ENCODE results near the gene CAVIN2. TPM values are rescaled to one million over a fixed set of nuclear protein-coding genes. Genes with fewer than 3 reads are reported as not detected.

Gene CAVIN2
- total RNA-seq, 2 donors from 2014 or later, result not detected

DNA sequence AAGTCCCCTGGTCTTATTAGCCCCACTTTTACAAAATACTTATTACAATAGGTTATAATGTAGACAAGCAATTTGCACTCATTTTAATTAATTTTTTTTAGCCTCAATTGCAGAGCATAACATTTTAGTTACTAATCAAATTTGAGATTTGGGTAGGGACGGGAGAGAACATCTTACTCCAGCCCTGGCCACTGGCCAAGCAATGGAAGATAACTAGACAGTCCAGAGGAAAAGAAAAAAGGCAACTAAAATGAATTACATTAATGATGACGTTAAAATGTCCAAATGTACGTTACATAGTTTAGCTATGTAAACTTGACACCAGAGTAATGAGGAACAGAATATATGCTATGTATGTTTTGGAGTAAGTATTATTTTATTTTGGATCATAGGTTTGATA, 11.0 kb upstream of the CAVIN2 start:
- H3K4me3 Mint-ChIP-seq, result no peak overlapping the region
- no peaks in the 10 kb centered on the region for H3K4me1 Mint-ChIP-seq (ENCODE audit: low read depth in 2 of 2)
- DNase-seq (ENCODE audit: low spot score), result no peak
- no peaks in the 10 kb centered on the region for H3K9me3 Mint-ChIP-seq
- no peak overlapping the region for H3K27ac Mint-ChIP-seq
- peaks cover 3 to 35% of the 10 kb centered on the region in 2 donors for H3K27me3 Mint-ChIP-seq
- ATAC-seq, result no peak
- H3K36me3 Mint-ChIP-seq, result no peaks in the 10 kb centered on the region

DNA sequence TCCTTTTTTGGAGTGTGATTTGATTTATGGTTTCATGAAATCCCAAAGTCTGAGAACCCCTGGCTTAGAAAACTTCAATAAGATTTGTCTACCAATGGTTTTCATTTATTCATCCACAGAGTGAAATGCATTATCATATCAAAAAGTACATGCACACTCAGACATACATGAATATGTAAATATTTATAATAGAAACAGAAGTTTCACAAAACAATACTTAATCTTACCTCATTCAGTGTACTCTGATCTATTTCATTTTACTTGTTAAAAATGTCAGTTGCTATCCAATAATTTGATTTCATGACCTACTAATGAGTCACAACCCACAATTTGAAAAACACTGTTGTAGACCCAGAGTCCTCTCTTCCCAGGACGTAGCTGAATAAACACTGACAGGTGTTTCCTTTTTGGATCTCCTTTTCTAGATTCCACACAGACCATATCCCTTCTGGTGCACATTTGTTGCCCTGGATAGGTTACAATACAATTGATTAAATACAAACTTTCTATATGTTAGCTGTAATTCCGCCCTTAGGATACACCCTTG, 10.4 kb upstream of the CAVIN2 start:
- no peaks in the 10 kb centered on the region for H3K36me3 Mint-ChIP-seq
- H3K4me3 Mint-ChIP-seq, result no peak overlapping the region
- no peaks in the 10 kb centered on the region for H3K9me3 Mint-ChIP-seq
- no peaks in the 10 kb centered on the region for H3K4me1 Mint-ChIP-seq (ENCODE audit: low read depth in 2 of 2)
- H3K27me3 Mint-ChIP-seq, result peaks cover 3 to 38% of the 10 kb centered on the region in 2 donors
- ATAC-seq (no peak), DNase-seq (ENCODE audit: low spot score) (no peak)
- H3K27ac Mint-ChIP-seq, result no peak overlapping the region

DNA sequence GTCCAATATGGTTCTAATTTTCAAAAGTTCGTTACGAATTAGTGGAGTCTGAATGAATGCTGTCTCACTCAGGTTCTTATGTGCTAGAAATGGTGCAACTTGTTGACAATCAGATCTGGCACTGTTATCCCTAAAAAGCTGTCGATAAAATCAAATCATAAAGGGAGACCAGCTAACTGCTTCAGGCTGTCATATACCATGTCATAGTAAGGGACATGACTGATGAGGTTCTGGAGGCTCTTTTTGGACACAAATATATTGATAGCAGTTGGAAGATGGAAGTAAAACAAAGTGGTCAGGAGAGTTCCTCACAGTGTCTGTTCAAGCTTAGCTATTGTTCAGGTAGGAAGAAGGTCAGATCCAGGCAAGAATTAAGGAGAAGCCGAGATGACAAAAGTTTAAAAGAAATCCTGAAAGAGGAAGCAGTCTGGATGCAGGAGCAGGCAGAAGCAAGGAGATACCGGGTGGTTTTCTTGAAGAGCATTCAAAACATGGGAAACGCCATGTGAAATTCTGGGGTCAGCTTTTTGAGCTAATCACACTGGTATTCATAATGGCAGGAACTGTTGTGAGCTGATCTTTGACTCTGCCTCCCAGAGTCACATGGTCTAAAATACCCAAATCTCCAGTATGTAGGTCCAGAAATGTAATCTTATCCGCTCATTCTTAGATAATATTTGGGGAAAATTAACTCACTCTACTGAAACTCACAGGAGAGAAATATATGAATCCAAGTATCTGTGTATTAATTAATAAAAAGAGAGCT, 9.4 kb upstream of the CAVIN2 start:
- H3K9me3 Mint-ChIP-seq, result no peaks in the 10 kb centered on the region
- no peak overlapping the region for H3K4me3 Mint-ChIP-seq
- H3K4me1 Mint-ChIP-seq (ENCODE audit: low read depth in 2 of 2), result no peaks in the 10 kb centered on the region
- H3K27me3 Mint-ChIP-seq, result peaks cover 3 to 43% of the 10 kb centered on the region in 2 donors
- ATAC-seq (no peak), DNase-seq (ENCODE audit: low spot score) (no peak)
- no peak overlapping the region for H3K27ac Mint-ChIP-seq
- H3K36me3 Mint-ChIP-seq, result no peaks in the 10 kb centered on the region

DNA sequence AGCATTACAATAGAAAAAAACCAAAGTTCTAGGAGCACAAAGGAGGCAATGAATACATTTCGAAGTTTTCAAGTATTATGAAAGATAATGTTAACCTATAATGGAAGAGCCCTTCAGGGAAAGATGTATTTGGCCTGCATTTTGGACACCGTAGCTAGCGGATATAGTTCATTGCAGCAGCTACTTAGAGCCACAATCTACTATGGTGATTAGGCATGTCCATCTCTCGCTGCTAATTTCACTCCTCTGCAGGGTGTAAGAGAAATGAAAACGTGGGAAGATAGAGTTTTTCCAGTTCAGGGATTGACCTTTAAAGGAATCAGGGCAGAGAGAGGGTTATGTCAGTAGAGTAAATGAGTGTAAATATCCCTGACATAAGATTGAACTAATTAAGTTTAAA, 8.5 kb upstream of the CAVIN2 start:
- no peak for DNase-seq (ENCODE audit: low spot score)
- Mint-ChIP-seq H3K27ac (no peak overlapping the region), H3K36me3 (no peaks in the 10 kb centered on the region), H3K4me1 (ENCODE audit: low read depth in 2 of 2) (no peaks in the 10 kb centered on the region), H3K27me3 (peaks cover 3 to 43% of the 10 kb centered on the region in 2 donors), H3K4me3 (no peak overlapping the region), H3K9me3 (no peaks in the 10 kb centered on the region)
- ATAC-seq, result no peak

DNA sequence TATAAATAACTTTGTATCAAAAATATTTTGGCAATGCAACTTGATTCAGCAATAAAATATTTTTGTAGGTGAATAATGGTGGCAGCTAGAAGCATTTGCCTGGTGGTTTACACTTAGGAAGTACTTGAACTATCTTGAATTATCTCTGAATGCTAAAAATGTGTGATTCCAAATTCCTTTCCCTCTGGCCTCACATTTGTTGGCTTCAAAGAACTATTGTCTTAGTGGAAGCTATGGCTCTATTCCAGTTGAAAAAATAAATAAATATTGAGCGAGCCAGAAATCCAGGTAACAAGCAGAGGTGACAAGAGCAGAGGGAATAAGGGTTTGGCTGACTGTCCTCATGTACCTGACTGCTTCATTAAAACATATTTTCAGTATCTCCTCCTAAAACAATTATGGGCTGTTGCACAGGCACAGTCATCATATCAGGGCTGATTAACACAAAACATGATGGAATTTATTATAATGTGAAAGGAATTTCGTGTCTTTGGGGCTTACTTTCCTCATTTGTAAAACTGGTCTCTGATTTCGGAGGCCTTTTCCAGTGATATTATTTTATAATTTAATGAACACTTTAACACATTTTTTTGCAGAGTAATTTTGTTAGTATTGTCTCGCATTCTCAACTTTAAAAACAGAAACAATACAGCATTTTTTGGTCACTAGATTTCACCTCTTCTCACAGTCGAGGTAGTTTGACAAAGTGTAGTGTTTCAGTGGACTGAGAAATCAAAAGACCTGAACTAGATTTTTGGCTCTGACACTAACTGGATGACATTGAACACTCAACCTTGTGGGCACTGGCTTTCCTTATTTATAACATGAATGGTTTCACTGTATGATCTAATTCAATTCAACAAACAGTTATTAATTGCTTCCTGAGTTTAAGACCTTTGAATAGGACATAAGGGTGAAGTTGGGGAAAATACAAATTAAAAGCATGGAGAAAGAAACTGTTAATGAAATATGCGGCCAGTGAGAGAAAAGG, 7.8 kb upstream of the CAVIN2 start:
- Mint-ChIP-seq H3K27ac (no peak overlapping the region), H3K4me3 (no peak overlapping the region), H3K4me1 (ENCODE audit: low read depth in 2 of 2) (no peaks in the 10 kb centered on the region), H3K9me3 (no peaks in the 10 kb centered on the region), H3K27me3 (peaks cover 3 to 43% of the 10 kb centered on the region in 2 donors), H3K36me3 (no peaks in the 10 kb centered on the region)
- ATAC-seq, result no peak
- no peak for DNase-seq (ENCODE audit: low spot score)

DNA sequence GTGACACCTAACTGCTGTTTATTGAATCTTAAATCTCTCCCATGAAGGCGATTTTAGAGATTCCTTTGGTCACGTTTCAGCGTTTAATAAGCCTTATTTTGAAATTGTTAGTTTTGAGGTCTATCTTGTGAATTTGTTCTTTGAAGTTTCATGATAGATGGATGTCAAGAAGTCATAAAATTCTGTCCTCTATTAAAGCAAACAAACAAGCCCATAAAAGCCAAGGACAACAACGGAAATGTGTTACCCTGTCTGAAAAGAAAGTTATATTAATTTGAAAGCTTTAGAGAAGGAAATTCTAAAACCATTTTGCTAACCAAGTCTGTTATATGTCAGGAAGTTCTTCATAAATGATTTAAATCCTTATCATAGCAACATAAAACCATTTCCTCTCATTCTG, 7.0 kb upstream of the CAVIN2 start:
- no peak for DNase-seq (ENCODE audit: low spot score)
- Mint-ChIP-seq H3K27me3 (peaks cover 3 to 45% of the 10 kb centered on the region in 2 donors), H3K9me3 (no peaks in the 10 kb centered on the region), H3K4me1 (ENCODE audit: low read depth in 2 of 2) (no peaks in the 10 kb centered on the region), H3K27ac (no peak overlapping the region), H3K36me3 (no peaks in the 10 kb centered on the region), H3K4me3 (no peak overlapping the region)
- ATAC-seq, result no peak

DNA sequence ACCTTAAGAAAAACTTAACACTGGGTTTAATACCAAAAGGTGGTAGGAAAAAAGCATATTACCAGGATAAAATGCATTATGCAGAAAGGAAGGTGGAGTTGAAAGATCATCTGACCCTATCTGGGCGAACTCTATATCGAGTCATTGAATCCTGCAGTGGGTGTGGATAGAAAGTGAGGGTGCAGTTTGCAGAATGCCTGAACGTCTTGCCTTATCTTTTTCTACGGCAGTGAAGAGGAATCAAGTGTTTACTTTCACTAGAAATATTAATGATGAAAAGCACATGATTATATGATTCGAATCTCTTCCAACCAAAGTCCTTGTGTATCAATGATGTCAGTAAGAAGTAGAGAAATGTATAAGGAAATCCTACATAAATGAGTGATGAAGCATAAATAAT, 4.3 kb upstream of the CAVIN2 start:
- Mint-ChIP-seq H3K36me3 (no peaks in the 10 kb centered on the region), H3K27ac (no peak overlapping the region)

DNA sequence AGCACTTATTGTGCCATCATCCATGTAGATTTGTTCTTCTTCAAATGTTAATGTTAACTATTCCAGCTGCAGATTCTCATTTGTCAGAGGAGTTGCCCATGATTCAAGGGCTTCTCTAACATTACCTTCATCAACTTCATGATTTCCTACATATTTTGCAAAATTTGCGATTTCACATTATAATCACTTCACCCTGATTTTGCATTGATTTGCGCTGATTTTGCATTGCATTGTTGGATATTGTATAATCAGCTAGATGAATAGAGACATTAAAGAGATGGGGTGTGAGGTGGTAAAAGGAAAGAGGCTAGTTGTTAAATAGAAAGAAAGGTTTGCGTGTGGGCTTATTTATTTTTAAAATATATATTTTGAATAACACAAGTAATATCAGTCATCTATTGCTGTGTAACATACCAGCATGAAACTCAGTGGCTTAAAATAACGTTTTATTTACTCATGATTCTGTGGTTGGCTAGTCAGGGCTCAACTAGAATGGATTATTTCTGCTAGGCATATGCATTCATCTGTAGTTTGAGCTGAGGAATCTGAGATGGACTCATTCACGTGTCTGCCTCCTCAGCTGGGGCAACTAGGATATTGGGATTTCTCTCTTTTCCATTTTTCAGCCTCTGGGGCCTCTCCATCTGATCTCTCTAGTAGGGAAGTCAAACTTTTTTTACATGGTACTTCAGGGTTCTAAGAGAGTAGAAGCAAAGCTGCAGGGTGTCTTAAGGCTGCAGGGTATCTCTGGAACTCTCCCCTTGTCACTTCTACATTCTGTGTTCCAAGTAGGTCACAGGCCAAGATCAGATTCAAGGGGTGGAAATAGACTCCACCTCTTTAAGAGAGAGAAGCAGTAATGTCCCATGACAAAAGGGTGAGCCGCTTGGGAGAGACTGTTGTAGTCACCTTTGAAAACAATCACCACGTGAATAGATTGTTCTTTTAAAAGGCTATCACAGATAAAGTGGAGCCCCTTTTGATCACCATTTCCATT, 2.2 kb upstream of the CAVIN2 start:
- Mint-ChIP-seq H3K9me3 (no peaks in the 10 kb centered on the region), H3K4me1 (ENCODE audit: low read depth in 2 of 2) (peaks cover 0 to 3% of the 10 kb centered on the region in 2 donors), H3K27me3 (peaks cover 10 to 45% of the 10 kb centered on the region in 2 donors), H3K4me3 (no peak overlapping the region), H3K27ac (no peak overlapping the region), H3K36me3 (no peaks in the 10 kb centered on the region)
- ATAC-seq (no peak), DNase-seq (ENCODE audit: low spot score) (no peak)

More for the DNA sequence above, 4.3 kb upstream of the CAVIN2 start:
- Mint-ChIP-seq H3K27me3 (peaks cover 3 to 41% of the 10 kb centered on the region in 2 donors), H3K4me1 (ENCODE audit: low read depth in 2 of 2) (peaks cover 0 to under 1% of the 10 kb centered on the region in 2 donors), H3K4me3 (no peak overlapping the region), H3K9me3 (no peaks in the 10 kb centered on the region)
- ATAC-seq (no peak), DNase-seq (ENCODE audit: low spot score) (no peak)

DNA sequence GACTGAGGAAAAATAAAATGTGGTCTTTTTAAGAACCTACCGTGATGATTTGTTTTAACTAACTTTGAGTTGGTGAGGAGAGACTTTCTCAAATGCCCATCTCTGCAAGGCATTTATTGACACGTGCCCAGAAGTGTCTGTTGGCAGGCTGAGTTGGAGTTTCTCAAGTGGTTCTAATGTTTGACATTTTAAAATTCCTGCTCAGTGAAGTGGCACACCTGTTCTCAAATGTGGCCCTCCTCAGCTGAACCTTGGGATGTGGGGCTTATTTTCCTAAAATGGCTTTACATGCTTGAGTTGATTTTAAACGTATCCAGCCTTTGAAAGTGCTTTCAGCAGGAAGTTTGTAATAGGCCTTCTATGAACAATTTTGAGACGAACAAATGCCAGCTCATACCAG, 876 bp upstream of the CAVIN2 start:
- no peak for DNase-seq (ENCODE audit: low spot score)
- no peaks in the 10 kb centered on the region for H3K36me3 Mint-ChIP-seq
- H3K27me3 Mint-ChIP-seq, result peaks cover 10 to 42% of the 10 kb centered on the region in 2 donors
- no peaks in the 10 kb centered on the region for H3K9me3 Mint-ChIP-seq
- no peak overlapping the region for H3K27ac Mint-ChIP-seq
- ATAC-seq, result no peak
- peaks cover 0 to 3% of the 10 kb centered on the region in 2 donors for H3K4me1 Mint-ChIP-seq (ENCODE audit: low read depth in 2 of 2)
- H3K4me3 Mint-ChIP-seq, result no peak overlapping the region

DNA sequence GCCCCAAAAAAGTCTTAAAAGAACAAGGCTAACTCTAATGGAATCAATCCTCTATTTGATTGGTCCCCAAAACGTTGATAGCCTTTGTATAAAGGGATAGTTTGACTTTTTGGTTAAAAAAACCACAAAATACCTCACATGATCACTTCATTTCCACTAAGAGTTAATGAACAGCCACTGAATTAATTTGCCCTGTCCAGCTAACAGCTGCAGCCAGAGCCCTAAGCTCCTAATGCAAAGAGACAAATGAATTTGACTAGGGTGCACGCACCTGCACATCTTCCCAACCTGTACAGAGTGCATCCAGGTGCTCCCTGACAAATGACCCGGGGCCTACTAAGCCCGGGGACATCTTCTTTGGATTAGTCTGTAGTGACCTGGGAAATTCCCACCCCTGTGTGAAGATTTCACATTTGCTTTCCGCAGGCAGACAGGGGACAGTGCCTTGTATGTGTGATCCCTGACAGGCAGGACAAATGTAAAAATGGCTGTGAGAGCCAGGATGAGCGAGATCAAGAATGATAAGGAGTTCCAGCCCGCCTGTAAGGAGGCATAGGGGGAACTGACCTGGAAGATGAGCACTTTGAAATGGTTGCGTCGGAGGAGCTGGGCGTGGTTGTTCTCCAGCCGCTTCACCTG, 893 bp downstream of the CAVIN2 start:
- no peaks in the 10 kb centered on the region for H3K9me3 Mint-ChIP-seq
- H3K27me3 Mint-ChIP-seq, result peaks cover 10 to 35% of the 10 kb centered on the region in 2 donors
- no peak overlapping the region for H3K27ac Mint-ChIP-seq
- ATAC-seq, result no peak
- H3K36me3 Mint-ChIP-seq, result no peaks in the 10 kb centered on the region
- peaks cover 0 to 3% of the 10 kb centered on the region in 2 donors for H3K4me1 Mint-ChIP-seq (ENCODE audit: low read depth in 2 of 2)
- DNase-seq (ENCODE audit: low spot score), result no peak
- H3K4me3 Mint-ChIP-seq, result no peak overlapping the region

DNA sequence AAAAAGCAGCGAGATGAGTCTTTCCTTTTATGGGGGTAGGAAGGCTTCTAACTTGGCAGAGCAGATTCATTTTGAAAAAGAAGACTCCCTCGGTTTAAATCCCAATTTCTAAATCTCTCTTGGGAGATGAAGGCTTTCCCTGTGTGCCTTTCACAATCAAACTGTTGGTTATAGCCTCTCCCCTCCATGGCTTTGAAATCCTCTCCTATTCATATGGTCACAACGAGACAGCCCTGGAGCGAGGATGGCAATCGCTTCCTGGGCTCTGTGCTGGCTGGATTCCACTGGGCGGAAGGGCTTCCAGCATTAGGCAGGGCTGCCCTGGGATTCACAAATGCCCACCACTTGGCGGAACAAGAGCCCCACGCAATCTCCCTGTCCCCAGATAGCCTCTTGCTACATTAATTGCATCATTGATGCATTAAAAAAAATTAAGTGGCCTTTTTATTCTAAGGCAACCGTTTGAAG, 1.6 kb downstream of the CAVIN2 start:
- no peaks in the 10 kb centered on the region for H3K36me3 Mint-ChIP-seq
- no peak for ATAC-seq
- H3K27me3 Mint-ChIP-seq, result peaks cover 10 to 35% of the 10 kb centered on the region in 2 donors
- no peak overlapping the region for H3K27ac Mint-ChIP-seq
- no peaks in the 10 kb centered on the region for H3K9me3 Mint-ChIP-seq
- peaks cover 0 to 3% of the 10 kb centered on the region in 2 donors for H3K4me1 Mint-ChIP-seq (ENCODE audit: low read depth in 2 of 2)
- H3K4me3 Mint-ChIP-seq, result no peak overlapping the region
- DNase-seq (ENCODE audit: low spot score), result no peak

DNA sequence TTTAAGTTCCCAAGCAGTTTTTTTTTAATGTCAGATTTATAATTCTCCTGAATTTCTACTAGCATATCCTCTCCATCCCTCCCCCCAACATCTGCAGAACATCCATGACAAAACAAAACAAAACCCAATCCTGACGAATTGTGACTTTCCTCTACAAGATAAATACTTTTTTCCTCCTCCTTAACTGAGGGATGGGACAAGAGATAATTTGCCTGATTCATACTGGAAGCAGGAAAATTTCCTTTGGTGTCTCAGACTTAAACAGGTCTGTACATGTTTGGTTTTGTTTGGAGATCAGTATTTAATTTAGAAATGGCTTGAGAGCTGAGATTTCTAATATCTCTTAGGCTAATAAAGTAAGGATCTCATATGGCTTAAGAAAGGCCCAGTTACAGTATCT, 2.2 kb downstream of the CAVIN2 start:
- no peak for ATAC-seq
- Mint-ChIP-seq H3K27me3 (peaks cover 10 to 35% of the 10 kb centered on the region in 2 donors), H3K4me3 (no peak overlapping the region), H3K36me3 (no peaks in the 10 kb centered on the region), H3K4me1 (ENCODE audit: low read depth in 2 of 2) (peaks cover 0 to 3% of the 10 kb centered on the region in 2 donors), H3K27ac (no peak overlapping the region), H3K9me3 (no peaks in the 10 kb centered on the region)
- DNase-seq (ENCODE audit: low spot score), result no peak
